ENCODE data around the gene BRIP1.

DNA sequence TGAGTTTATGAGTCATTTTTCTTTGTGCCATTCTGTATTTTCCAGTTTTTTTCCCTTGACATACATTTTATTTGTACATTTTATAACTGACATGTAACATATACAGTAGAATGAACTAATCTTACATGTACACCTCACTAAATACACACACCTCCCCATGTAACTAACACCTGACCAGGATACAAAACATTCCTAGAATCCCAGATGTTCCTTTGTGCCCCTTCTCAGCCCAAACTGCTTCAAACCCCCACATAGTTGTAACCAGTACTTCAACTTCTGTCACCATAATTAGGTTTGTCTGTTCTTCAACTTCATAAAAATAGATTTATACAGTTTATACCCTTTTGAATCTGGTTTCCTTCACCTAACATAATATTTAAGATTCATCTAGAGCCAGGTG lies 73.5 kb downstream of the BRIP1 start:
- TF ChIP-seq, protein P1, sequence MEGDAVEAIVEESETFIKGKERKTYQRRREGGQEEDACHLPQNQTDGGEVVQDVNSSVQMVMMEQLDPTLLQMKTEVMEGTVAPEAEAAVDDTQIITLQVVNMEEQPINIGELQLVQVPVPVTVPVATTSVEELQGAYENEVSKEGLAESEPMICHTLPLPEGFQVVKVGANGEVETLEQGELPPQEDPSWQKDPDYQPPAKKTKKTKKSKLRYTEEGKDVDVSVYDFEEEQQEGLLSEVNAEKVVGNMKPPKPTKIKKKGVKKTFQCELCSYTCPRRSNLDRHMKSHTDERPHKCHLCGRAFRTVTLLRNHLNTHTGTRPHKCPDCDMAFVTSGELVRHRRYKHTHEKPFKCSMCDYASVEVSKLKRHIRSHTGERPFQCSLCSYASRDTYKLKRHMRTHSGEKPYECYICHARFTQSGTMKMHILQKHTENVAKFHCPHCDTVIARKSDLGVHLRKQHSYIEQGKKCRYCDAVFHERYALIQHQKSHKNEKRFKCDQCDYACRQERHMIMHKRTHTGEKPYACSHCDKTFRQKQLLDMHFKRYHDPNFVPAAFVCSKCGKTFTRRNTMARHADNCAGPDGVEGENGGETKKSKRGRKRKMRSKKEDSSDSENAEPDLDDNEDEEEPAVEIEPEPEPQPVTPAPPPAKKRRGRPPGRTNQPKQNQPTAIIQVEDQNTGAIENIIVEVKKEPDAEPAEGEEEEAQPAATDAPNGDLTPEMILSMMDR (IDR thresholded peaks at IDR 0.05): no peak
- no peak for TF ChIP-seq USF2 (IDR thresholded peaks at IDR 0.05)
- TF ChIP-seq, protein P2, sequence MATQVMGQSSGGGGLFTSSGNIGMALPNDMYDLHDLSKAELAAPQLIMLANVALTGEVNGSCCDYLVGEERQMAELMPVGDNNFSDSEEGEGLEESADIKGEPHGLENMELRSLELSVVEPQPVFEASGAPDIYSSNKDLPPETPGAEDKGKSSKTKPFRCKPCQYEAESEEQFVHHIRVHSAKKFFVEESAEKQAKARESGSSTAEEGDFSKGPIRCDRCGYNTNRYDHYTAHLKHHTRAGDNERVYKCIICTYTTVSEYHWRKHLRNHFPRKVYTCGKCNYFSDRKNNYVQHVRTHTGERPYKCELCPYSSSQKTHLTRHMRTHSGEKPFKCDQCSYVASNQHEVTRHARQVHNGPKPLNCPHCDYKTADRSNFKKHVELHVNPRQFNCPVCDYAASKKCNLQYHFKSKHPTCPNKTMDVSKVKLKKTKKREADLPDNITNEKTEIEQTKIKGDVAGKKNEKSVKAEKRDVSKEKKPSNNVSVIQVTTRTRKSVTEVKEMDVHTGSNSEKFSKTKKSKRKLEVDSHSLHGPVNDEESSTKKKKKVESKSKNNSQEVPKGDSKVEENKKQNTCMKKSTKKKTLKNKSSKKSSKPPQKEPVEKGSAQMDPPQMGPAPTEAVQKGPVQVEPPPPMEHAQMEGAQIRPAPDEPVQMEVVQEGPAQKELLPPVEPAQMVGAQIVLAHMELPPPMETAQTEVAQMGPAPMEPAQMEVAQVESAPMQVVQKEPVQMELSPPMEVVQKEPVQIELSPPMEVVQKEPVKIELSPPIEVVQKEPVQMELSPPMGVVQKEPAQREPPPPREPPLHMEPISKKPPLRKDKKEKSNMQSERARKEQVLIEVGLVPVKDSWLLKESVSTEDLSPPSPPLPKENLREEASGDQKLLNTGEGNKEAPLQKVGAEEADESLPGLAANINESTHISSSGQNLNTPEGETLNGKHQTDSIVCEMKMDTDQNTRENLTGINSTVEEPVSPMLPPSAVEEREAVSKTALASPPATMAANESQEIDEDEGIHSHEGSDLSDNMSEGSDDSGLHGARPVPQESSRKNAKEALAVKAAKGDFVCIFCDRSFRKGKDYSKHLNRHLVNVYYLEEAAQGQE (IDR thresholded peaks at IDR 0.05): no peak
- no peak for TF ChIP-seq EP300 (IDR thresholded peaks at IDR 0.05)
- TF ChIP-seq POLR2A (IDR thresholded peaks at IDR 0.05; ENCODE audit: low read length): no peak
- TF ChIP-seq HOXB13 (CRISPR knock-in tag; IDR thresholded peaks at IDR 0.05; ENCODE audit: low read depth): no peak
- no peak for TF ChIP-seq TP53 (CRISPR knock-in tag; IDR thresholded peaks at IDR 0.05)
- TF ChIP-seq PBX3 (IDR thresholded peaks at IDR 0.05): no peak
- no peak for TF ChIP-seq NFE2L2 (conservative IDR thresholded peaks at IDR 0.05; ENCODE audit: low read length)
- no peak for TF ChIP-seq RFX5 (IDR thresholded peaks at IDR 0.05)
- TF ChIP-seq HMGXB4 (CRISPR knock-in tag; IDR thresholded peaks at IDR 0.05; ENCODE audit: borderline replicate concordance): no peak
- TF ChIP-seq SMC3 (IDR thresholded peaks at IDR 0.05): no peak
- no peak for TF ChIP-seq PHF8 (IDR thresholded peaks at IDR 0.05; ENCODE audit: borderline replicate concordance, low read depth)
